Measurements from ENCODE around the gene ZNF423.

The ZNF423 gene

DNA sequence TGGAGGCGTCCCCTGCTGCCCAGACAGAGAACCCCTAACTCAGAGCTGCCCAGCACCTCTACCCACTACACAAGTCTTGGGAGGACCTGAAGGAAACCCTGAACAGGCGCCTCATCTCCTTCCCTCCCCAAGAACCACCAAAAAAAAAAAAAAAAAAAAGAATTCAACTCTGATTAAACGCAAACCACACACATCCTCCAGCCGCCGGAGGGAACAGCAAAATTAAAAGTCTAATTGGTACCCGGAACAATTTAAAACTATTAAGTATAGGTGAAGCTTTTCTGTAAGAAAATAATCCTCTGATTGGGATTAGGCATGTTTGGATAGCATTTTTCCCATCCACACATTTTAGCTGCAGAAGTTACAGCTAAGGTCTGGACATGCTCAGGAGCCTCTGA, 202.7 kb downstream of the ZNF423 start:
- H3K27me3 ChIP-seq (ENCODE audit: insufficient read depth, low read length, poor library complexity), result no peaks in the 10 kb centered on the region
- no peaks in the 10 kb centered on the region for H4K20me1 ChIP-seq (ENCODE audit: insufficient read depth, low read length)
- ATAC-seq (ENCODE audit: insufficient read depth, low read depth) (no peak), DNase-seq (no peak)
- no peak overlapping the region for H3K4me2 ChIP-seq (ENCODE audit: insufficient read depth, low read length)
- peaks cover under 1% of the 10 kb centered on the region for H3K9me3 ChIP-seq (ENCODE audit: insufficient read depth, low read length, severe bottlenecking)
- H3K4me1 ChIP-seq (ENCODE audit: insufficient read depth, low read length), result no peaks in the 10 kb centered on the region
- no peaks in the 10 kb centered on the region for H3K79me2 ChIP-seq (ENCODE audit: insufficient read depth, low read length)
- H3K36me3 ChIP-seq (ENCODE audit: insufficient read depth, low read length), result no peaks in the 10 kb centered on the region
- no peak overlapping the region for H3K9ac ChIP-seq (ENCODE audit: low read depth, low read length)
- no peak for TF ChIP-seq EZH2 (IDR thresholded peaks at IDR 0.05; ENCODE audit: borderline replicate concordance, low read depth, low read length, severe bottlenecking)
- TF ChIP-seq, protein P1, sequence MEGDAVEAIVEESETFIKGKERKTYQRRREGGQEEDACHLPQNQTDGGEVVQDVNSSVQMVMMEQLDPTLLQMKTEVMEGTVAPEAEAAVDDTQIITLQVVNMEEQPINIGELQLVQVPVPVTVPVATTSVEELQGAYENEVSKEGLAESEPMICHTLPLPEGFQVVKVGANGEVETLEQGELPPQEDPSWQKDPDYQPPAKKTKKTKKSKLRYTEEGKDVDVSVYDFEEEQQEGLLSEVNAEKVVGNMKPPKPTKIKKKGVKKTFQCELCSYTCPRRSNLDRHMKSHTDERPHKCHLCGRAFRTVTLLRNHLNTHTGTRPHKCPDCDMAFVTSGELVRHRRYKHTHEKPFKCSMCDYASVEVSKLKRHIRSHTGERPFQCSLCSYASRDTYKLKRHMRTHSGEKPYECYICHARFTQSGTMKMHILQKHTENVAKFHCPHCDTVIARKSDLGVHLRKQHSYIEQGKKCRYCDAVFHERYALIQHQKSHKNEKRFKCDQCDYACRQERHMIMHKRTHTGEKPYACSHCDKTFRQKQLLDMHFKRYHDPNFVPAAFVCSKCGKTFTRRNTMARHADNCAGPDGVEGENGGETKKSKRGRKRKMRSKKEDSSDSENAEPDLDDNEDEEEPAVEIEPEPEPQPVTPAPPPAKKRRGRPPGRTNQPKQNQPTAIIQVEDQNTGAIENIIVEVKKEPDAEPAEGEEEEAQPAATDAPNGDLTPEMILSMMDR (IDR thresholded peaks at IDR 0.05; ENCODE audit: borderline replicate concordance, extremely low read depth, low read length, poor library complexity, severe bottlenecking), result no peak
- no peak overlapping the region for H2AFZ ChIP-seq (ENCODE audit: low read depth, low read length)
- no peak overlapping the region for H3K4me3 ChIP-seq (ENCODE audit: low read depth in 1 of 2, low read length in 2 of 2)
- H3K27ac ChIP-seq (ENCODE audit: low read length), result no peak overlapping the region

DNA sequence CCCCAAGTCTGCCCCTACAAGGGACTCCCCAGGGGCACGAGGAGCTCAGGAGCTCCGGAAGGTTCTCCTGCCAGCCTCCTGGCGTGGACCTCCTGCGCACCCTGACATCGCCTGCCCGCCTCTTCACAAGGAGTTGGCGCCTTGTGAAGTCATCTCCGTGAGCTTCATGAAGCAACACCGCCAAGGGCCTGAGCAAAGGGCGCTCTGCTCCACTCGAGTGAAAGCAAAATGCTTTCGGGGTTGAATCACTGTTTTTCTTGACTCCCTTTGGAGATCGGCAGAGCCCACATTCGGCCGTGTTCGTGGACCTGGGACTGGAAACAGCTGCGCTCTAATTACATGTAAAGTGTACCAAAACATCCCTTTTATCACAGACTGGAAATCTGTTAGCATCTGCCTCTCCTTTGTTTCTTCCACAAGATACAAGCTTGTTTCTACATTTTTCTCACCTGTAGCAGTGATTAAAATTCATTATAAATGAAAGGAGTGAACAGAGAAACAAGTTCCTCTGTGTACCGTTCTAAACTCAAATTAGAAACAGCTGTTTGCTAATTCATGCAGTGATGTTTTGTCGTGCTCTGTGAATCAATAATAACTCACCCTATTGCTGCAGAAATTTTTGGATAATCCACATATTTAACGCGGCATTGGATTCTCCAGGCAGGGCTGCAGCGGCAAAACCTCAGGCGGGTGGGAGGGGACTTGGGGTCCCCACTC, 203.3 kb downstream of the ZNF423 start:
- no peaks in the 10 kb centered on the region for H3K27me3 ChIP-seq (ENCODE audit: insufficient read depth, low read length, poor library complexity)
- no peak overlapping the region for H3K4me2 ChIP-seq (ENCODE audit: insufficient read depth, low read length)

DNA sequence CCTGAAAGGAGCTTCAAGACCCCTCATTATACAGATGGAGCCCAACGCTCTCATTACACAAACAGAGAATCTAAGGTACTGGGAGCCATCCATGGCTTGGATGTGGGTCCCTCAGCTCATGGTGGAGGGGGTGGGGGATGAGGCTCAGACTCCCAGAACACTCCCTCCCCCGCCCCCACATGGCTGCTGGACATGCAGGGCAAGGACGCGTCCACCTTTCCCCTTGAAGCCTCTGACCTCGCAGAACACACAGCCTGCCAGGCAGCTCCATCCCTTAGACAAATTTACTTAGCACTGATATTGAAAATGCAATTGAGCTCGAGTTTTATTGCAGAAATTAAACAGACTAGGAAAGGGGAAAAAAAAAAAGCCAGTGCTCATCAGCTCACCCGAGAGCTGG, 203.9 kb downstream of the ZNF423 start:
- DNase-seq, result no peak
- no peak overlapping the region for H3K27ac ChIP-seq (ENCODE audit: low read length)
- no peak for ATAC-seq (ENCODE audit: insufficient read depth, low read depth)
- no peaks in the 10 kb centered on the region for H4K20me1 ChIP-seq (ENCODE audit: insufficient read depth, low read length)
- H3K9me3 ChIP-seq (ENCODE audit: insufficient read depth, low read length, severe bottlenecking), result peaks cover 12% of the 10 kb centered on the region
- no peak overlapping the region for H3K4me2 ChIP-seq (ENCODE audit: insufficient read depth, low read length)
- H3K4me1 ChIP-seq (ENCODE audit: insufficient read depth, low read length), result no peaks in the 10 kb centered on the region
- no peaks in the 10 kb centered on the region for H3K79me2 ChIP-seq (ENCODE audit: insufficient read depth, low read length)
- H3K4me3 ChIP-seq (ENCODE audit: low read depth in 1 of 2, low read length in 2 of 2), result no peak overlapping the region
- H2AFZ ChIP-seq (ENCODE audit: low read depth, low read length), result no peak overlapping the region
- TF ChIP-seq, protein P1 (IDR thresholded peaks at IDR 0.05; ENCODE audit: borderline replicate concordance, extremely low read depth, low read length, poor library complexity, severe bottlenecking), result no peak
- no peak for TF ChIP-seq EZH2 (IDR thresholded peaks at IDR 0.05; ENCODE audit: borderline replicate concordance, low read depth, low read length, severe bottlenecking)
- no peak overlapping the region for H3K9ac ChIP-seq (ENCODE audit: low read depth, low read length)
- no peaks in the 10 kb centered on the region for H3K27me3 ChIP-seq (ENCODE audit: insufficient read depth, low read length, poor library complexity)
- H3K36me3 ChIP-seq (ENCODE audit: insufficient read depth, low read length), result no peaks in the 10 kb centered on the region

More for the DNA sequence above, 203.3 kb downstream of the ZNF423 start:
- Histone ChIP-seq H3K9ac (ENCODE audit: low read depth, low read length) (no peak overlapping the region), H3K9me3 (ENCODE audit: insufficient read depth, low read length, severe bottlenecking) (peaks cover 6% of the 10 kb centered on the region), H3K79me2 (ENCODE audit: insufficient read depth, low read length) (no peaks in the 10 kb centered on the region), H3K4me3 (ENCODE audit: low read depth in 1 of 2, low read length in 2 of 2) (no peak overlapping the region), H2AFZ (ENCODE audit: low read depth, low read length) (no peak overlapping the region), H4K20me1 (ENCODE audit: insufficient read depth, low read length) (no peaks in the 10 kb centered on the region), H3K4me1 (ENCODE audit: insufficient read depth, low read length) (no peaks in the 10 kb centered on the region), H3K36me3 (ENCODE audit: insufficient read depth, low read length) (no peaks in the 10 kb centered on the region), H3K27ac (ENCODE audit: low read length) (no peak overlapping the region)
- TF ChIP-seq, protein P1 (IDR thresholded peaks at IDR 0.05; ENCODE audit: borderline replicate concordance, extremely low read depth, low read length, poor library complexity, severe bottlenecking), result no peak
- TF ChIP-seq EZH2 (IDR thresholded peaks at IDR 0.05; ENCODE audit: borderline replicate concordance, low read depth, low read length, severe bottlenecking), result no peak
- ATAC-seq (ENCODE audit: insufficient read depth, low read depth) (no peak), DNase-seq (no peak)
